ENCODE data around the gene DNAJC4.

The DNAJC4 gene

GRCh38 chr11:64268025-64268892 lies 37.9 kb downstream of the DNAJC4 start:
- no peak for DNase-seq (ENCODE audit: low read depth, low spot score)
- H3K27ac ChIP-seq: peak overlapping the region; percentile 97

- no peak for DNase-seq (ENCODE audit: low read depth, low spot score)
- peak overlapping the region; percentile 97 for H3K27ac ChIP-seq
These were observed 38.7 kb downstream of the DNAJC4 start for GRCh38 chr11:64268893-64269539.

GRCh38 chr11:64269540-64270220 lies 39.3 kb downstream of the DNAJC4 start:
- DNase-seq (ENCODE audit: low read depth, low spot score): peak; percentile 99

GRCh38 chr11:64275031-64275800 lies 44.9 kb downstream of the DNAJC4 start:
- no peak overlapping the region for H3K27ac ChIP-seq
- DNase-seq (ENCODE audit: low read depth, low spot score): no peak

More at GRCh38 chr11:64269540-64270220, 39.3 kb downstream of the DNAJC4 start:
- H3K27ac ChIP-seq: peak overlapping the region; percentile 97

- H3K27ac ChIP-seq: peak overlapping the region; percentile 83
- DNase-seq (ENCODE audit: low read depth, low spot score): no peak
These were observed 45.5 kb downstream of the DNAJC4 start for GRCh38 chr11:64275841-64276240.

- H3K27ac ChIP-seq: peak overlapping the region; percentile 83
- DNase-seq (ENCODE audit: low read depth, low spot score): peak; percentile 78
These were observed 46.5 kb downstream of the DNAJC4 start for GRCh38 chr11:64276653-64277431.

GRCh38 chr11:64278576-64279190 lies 48.3 kb downstream of the DNAJC4 start:
- peak overlapping the region; percentile 9 for H3K27ac ChIP-seq
- DNase-seq (ENCODE audit: low read depth, low spot score): no peak

GRCh38 chr11:64281957-64282770 lies 51.8 kb downstream of the DNAJC4 start:
- DNase-seq (ENCODE audit: low read depth, low spot score): no peak
- no peak overlapping the region for H3K27ac ChIP-seq

- no peak overlapping the region for H3K27ac ChIP-seq
- no peak for DNase-seq (ENCODE audit: low read depth, low spot score)
These were observed 52.7 kb downstream of the DNAJC4 start for GRCh38 chr11:64283092-64283491.

All from epithelial cell of prostate (primary cell).